ENCODE data around the gene KCNK7.
A peak's percentile ranks its signal among the peaks of the same experiment; 100 is the strongest.
"Not testable (repeated sequence)": the region's sequence is repeated elsewhere in the genome, so short reads cannot be mapped to it uniquely, and the experiment has no call there.

The KCNK7 gene

DNA sequence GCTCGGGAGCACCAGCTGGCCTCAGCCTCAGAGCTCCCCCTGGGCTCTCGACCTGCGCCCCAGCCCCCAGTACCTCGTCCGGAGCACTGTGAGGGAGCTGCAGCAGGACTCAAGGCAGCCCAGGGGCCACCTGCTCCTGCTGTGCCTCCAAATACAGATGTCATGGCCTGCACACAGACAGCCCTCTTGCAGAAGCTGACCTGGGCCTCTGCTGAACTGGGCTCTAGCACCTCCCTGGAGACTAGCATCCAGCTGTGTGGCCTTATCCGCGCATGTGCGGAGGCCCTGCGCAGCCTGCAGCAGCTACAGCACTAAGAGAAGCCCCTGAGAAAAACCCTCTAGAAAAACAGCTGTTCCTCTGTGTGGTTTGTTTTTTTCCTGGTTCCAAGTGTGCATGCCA, 24.2 kb downstream of the KCNK7 start:
- no peak for DNase-seq

DNA sequence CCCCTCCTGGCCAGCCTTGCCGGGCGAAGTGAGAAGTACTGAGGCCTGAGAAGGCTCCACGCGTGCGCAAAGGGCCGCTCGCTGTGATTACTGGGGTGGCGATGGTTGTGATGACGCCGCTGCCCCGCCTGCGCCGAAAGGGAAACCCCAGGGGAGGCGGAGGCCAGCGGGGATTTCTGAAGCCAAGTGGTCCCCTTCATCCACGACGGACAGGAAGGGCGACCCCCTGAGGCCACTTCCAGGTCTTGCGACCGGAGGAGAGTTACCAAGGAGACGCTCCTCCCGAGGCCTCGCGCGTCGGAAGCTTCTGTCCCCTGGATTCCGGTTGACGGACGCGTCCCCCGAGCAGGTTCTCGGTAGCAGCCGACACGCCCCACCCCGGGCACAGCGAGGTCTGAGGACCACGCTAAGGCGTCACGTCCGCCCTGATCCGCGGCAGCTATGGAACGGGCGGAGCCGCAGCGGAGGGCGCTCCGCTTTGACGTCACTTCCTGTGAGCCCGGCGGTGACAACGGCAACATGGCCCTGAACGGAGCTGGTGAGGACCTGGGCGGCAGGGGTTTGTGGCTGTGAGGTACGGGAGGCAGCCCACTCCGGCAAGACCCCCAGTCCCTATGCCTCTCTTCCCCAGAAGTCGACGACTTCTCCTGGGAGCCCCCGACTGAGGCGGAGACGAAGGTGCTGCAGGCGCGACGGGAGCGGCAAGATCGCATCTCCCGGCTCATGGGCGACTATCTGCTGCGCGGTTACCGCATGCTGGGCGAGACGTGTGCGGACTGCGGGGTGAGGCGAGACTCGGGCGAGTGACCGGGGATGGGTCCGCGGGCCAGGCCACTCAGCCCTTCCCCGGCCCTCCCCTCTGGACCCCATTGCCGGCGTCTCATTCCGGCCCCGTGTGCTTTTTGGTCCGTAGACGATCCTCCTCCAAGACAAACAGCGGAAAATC, 25.4 kb downstream of the KCNK7 start, which contains the start of gene ZNRD2:
Gene ZNRD2 (plus strand): TSS at position 505 of the 946 bp plus-strand sequence. CDS start 15 bp downstream, at position 520.
- peak; percentile 97 to 99 for DNase-seq

DNA sequence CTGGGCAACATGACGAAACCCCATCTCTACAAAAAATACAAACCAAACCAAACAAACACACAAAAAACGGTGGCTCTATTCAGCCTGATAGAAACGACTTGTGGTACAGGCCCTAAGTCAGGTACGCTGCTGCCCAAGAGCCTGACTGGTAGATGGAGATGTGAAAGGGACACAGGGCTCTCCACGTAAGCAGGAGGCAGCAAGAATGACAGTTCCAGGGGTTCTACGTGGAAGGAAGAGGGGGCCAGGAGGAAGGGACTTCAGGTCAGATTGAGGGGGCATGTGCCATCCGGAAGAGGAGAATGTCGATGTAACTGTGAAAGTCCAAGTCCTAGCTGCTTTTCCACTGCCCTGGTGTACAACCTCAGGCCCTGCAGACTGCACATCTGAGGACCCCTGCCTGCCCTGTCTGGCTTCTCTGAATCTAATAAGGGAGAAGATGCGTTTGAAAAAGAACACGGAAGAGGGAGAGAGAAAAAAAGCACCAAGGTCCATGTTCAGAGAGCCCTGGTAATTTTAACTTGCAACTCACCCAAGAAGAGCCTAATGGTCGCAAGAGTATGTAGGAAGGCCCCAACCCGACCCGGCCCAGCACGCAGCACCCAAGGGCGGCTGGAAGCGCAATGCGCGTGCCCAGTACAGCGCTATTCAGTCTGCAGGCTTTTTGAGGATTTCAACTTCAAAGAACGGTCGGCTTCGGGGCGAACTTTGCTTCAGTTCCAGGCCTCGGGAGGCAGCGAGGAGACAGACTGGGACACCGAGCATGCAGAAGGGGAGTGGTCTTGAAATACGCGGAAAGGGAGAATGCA, 26.2 kb downstream of the KCNK7 start:
- DNase-seq = peak in 1 of 2 experiments; percentile 60

DNA sequence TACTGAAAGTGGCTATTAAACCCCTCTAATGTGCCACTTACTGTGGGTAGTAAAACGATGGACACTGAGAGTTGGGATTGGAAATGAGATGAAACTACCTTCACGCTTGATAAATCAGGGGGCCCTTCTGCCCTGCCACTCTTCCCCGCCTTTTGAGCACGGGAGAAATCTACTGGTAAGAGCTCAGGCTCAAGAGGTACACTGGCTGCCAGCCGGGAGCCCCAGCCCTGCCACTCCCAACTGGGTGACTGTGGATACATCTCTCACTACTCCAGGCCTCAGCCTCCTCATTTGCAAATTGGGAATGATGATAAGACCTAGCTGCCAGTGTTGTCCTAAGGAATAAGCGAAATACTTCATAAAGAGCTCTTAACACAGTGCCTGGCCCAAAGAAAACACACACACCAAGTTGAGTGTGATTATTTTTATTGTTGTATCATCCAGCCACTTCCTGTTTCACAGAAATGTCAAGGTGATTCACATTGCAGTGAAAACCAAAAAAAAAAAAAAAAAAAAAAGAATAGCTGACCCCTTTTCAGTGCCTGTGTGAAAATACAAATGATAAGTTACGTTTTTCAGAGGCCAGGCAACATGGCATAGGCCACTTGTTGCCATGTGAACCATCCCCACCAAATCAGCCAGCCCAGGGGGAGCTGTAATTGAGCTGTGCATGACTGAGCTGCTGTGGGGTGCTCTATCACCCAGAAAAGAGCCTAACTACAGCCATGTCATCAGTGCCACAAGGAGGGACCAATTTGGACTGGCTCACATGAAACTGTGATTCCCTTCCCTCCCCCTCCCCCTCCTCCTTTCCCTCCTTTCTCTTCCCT, 29.8 kb downstream of the KCNK7 start:
- DNase-seq = no peak

DNA sequence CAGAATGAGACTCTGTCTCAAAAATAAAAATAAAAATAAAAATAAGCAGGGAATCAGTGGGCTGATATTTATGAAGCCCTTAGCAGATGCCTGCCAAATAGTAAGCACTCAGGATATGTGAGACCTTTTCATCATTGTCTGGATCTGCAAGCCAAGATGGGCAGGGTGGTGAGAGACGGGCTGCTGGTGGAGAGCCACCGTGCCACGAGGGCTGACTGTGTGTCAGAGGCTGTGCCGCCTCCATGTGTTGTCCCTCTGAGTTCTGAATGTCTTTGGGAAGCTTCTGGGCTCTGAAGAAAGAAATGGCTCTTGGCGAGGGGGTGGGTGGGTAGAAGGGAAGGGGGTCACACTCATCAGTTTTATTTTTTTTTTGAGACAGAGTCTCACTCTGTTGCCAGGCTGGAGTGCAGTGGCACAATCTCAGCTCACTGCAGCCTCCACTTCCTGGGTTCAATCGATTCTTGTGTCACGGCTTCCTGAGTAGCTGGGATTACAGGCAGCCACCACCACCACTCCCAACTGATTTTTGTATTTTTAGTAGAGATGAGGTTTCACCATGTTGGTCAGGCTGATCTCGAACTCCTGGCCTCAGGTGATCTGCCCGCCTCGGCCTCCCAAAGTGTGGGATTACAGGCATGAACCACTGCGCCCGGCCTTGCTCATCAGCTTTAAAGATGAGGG, 30.6 kb downstream of the KCNK7 start:
- DNase-seq = not testable (repeated sequence)

DNA sequence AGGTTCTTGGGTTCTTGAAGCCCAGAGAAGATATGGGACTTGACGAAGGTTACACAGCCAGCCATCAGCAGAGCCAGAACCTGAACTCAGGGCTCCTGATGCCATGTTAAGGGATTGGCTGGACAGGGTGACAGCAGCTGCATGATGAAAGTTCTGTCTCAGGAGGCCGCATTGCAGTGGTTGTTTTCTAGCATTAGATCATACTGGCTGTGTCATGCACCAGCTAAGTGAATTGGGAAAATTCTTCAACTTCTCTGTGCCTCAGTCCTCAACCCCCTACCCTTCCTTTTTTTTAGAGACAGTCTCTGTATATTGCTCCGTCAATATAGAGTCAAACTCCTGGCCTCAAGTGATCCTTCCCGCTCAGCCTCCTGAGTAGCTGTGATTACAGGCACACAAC, 32.0 kb downstream of the KCNK7 start:
- DNase-seq = no peak

DNA sequence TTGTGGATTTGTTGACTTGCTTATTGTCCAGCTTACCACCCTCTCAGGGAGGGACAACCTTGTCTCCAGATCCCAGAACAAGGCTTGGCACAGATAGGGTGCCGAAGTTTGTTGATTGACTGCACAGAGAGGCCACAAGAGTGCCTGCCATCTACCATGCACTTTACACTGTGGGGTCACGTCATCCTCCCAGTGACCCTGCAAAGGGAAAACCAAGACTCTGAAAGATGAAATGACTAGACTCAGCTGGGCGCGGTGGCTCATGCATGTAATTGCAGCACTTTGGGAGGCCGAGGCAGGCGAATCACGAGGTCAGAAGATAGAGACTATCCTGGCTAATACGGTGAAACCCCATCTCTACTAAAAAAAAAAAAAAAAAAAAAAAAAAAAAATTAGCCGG, 32.8 kb downstream of the KCNK7 start:
- no peak for DNase-seq

DNA sequence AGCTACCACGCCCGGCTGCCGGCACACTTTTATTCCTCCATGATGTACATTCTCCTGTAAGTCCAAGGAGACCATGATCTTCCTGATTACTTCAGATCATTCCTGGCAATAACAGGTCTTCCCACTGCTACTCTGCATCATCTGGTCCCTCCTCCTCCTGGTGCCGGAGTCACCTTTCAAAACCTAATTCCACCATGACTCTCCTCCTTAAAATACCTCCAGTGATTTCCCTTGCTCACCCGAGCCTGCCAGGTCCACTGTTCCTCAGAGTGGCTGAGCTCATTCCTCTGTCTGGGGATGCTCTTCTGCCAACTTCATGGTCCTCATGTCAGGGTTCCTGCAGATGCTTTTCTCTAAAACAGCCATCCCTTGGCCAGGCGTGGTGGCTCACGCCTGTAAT, 33.6 kb downstream of the KCNK7 start:
- no peak for DNase-seq

DNA sequence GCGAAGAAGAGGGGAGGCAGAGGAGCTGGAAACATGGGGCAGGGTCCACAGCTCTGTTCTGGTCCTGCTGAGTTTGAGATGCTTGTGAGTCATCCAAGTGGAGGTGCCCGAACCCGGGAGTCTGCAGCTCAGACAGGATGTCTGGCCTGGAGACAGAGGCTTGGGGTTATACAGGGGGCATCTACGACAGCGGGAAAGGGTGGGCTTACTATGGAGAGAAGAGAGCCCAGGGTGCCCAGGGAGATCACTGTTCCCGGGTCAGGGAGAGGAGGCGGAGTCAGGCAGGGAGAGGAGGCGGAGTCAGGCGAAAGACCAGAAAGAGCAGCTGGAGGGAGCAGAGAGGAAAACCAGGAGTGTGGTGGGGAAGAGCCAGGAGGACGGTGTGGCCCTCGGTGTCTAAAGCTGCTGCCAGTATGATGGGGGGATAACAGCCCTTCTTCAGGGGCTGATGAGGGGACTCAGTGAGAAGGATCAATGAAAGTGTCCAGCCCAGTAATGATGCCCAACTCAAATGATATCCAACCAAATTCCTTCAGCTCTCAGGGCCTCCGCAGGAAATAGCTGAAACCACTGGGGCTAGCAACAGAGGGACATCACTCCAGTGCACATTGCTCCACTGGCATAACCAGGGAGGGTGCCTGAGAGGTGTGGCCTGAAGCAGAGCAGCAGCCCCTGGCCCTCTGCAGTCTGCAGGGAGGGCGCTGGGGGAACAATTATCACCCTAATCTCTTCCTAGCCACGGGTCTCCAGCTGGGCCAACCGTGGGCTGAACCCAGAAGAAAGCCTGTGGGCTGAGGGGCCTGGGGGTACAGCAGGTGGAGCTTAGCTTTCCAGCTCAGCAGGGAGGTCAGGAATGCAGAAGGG, 34.8 kb downstream of the KCNK7 start:
- DNase-seq = peak; percentile 51 to 55

DNA sequence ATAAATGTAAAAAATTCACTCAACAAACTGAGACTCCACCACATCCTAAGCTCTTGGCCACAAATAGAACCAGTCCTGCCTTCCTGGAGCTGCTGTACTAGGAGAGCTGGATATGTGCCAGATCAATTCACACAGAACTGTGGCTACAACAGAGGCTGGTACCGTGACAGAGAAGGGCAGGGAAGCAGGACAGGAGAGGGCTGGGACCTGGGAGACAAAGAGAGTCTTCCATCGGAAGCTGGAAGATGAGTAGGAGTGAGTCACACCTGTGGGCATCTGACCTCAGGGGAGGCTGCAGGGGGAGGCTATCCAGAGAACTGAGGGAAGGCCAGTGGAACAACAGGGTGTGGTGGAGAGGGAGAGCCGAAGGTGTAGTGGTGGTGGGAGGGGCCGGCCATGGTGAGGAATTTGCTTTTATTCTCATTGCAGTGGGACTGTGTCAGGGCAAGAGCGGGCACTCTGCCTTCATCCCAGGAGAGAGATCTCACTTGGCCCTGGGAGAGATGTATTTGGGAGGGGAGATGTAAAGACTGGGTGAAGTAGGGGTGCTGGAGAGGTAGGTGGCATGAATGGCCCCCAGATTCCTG, 35.6 kb downstream of the KCNK7 start:
- DNase-seq = peak; percentile 67 to 73

DNA sequence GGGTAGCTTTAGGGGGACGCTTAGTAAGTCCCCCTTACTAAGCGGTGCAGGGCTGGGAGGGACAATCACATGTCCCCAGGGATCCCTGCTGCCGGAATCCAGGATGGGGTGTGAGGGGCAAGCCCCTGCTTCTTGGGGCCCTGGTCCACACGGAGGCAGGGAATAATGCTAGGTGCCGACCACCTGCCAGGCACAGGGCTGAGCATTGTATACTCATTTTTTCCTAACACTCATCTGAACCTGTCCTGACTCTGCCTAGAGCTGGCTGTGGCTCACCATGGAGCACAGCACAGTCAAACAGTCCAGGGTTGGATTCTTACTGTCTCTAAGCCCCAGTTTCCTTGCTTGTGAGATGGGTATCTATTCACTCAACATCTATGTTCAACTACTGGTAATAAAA, 36.1 kb downstream of the KCNK7 start:
- no peak for DNase-seq

DNA sequence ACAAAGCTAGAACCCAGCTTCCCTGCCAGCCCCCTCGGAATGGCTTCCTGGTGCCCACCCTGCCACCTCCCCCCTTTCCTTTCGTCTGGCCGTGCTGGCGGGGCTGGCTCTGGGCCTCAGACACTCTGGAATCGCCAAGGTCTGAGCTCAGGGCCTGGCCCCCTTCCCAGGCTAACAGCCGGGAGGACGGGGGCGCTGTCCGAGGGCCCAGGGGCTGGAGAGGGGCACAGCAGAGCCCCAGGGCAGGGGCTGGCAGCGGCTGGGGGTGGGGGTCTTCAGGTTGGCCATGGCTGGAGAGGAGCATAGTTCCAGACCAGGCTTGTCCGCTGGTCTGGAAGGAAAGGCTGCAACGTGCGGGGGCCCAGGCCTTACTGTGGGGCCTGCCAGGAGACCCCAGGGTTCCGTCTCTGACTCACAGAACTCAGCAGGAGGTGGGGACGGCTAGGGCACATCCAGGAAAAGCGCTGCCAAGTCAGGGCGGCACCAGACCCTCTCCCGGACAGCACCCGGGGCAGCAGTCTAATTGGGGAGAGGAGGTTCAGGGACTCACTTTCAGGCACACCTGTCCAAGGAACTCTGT, 36.6 kb downstream of the KCNK7 start:
- no peak for DNase-seq

DNA sequence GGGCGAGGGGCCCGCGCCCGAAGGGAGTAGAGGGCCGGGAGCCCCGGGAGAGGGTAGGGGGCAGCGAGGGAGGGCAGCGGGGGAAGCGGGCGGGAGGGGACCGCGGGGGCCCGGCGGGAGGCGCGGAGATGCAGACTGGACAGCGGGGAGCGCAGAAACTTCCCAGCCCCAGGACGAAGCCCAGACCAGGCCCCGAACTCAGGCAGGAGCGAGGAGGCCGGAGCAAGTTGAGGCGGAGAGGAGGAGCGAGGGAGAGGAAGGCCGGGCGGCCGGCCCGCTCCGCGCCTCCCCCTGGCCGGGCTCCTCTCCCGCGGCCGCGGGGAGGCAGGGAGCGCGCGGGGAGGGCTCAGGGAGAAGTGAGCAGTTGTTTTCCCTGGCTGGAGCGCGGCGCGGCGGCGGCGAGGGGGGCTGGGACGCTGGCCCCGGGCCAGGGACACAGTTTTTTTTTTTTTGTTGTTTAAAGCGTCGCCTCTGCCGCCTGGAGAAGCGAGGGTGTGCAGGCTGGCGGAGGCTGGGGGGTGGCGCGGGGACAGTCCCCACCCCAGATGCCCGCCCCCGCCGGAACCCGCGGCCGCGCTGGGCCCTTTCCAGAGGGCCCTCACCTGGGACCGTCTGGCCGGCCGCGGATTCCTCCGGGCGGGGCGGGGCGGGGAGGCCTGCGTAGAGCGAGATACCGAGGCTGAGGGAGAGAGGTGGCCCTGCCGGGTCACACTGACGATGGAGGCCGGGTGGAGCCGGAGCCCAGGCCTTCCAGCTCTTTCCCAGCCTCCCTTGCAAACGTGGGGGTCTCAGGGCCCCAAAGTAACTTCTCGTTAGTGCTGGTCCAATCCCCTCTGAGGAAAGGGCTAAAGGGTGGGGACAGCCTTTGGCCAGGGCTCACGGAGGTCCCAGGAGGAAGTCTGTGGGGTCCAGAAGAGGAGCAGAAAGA, 37.3 kb downstream of the KCNK7 start, which contains the start of gene LTBP3:
Gene LTBP3 (minus strand): TSS at position 358 of the 928 bp plus-strand sequence. CDS start 400 bp downstream, outside the sequence.
- peak in 1 of 2 experiments; percentile 34 for DNase-seq

DNA sequence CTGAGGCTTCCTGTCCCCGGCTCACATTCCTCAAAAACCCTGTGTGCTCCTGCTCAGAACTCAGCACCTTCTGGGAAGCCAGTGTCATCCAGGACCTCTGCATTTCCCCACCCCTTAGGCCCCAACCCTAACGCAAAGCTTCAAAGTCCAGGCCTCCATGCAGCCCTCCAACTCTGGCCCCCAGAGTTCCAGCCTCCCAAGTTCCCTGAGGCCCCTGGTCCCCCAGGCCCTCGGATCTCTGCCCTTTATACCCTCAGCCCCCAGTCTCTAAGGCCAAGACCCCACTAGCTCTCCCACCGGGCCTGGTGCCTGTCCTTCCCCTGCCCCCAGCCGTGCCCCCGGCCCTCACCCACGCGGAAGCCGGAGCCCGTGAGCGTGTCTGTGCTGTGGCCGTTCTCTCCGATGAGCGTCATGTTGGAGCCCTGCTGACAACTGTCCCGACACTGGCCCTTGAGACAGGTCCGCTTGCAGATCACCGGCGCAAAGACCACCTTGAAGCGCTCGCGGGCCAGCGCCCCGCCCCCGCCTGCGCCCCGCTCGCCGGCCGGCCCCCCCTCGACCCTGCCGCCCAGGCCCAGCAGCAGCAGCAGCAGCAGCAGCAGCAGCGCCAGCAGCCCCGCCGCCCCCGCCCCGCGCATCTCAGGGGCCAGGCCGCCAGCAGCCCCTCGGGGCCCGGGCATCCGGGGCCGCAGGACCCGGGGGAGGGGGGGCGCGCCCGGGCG, 38.2 kb downstream of the KCNK7 start:
- DNase-seq = no peak

DNA sequence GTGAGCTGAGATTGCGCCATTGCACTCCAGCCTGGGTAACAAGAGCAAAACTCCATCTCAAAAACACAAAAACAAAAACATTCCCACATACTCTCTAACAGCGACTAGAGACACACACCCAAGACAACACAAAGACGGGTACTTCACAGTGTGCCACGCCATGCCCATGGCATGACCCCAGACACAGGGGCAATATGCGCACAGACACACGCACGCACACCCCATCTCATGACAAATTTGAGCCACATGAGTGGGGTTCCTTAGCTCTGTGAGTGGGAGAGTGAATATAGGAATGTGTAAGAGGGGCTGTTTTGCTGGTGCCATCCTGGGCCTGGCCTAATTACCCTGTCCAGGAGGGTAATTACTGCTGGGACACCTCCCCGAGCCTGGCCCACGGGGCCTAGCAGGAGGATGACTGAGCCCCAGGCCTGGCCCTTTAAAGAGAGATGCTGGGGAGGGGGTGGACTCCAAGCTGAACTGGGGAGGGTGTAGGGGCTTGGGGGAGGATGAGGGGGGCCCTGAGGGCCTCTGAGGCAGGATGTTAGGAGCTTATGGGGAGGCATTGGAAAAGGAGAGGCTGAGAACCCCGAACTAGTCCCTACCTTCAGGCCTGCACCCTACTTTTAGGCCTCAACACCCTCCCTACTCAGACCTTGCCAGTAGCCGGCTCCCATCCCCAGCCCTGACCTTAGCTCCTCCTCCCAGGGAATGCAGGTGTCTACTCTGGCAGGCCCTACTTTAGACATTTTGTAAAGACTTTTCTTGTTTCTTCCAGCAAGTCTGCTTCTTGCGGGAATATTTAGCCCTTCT, 38.9 kb downstream of the KCNK7 start:
- DNase-seq = no peak

DNA sequence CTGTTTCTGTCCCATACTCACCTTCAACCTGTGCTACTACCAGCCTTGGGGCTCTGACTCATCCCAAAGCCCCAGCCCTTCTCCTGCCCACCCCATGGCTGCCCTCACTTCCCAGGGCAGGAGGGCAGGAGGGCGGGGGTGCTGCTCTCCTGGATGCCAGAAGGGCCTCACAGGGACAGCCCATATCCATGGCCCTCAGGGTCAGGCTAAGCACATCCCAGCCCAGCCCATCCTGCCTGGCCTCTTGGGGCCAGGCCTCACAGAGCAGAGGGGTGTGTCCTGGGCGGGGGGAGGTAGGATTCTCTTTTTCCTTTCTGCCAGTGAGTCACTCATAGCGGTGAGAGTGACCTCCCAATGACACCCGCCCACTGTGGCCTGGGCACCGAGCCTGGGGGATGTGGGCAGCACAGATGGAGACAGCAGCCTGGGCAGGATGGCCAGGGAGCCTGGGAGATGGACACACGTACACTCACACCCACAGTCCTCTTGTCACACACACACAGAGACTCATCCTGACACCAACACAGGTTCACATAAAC, 39.8 kb downstream of the KCNK7 start:
- no peak for DNase-seq

DNA sequence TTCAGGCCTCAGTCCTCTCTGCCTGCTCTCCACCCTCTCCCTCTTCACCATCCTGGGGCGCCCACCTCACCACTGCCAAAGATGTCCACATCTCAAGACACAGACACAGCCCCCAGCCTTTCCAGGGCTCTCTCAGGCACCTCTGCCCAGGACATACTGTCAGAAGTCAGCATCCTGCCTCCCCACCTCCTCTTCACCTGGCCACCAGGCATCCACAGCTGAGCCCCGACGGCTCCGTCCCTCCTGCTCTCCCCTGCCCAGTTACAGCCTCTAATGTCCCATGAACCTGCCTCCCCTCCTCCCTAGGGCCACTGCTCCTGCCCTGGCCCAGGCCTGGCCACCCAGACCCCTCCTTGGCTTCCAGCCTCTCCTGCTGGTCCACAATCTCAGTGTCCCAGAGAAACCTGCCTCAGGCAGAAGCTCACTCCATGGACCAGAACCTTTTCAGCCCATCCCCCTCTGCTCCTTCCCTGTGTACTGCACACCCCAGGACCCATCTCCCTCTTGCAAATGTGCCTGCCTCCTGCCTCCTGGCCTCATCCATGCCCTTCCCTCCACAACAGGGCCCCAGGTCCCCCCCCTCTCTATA, 40.7 kb downstream of the KCNK7 start:
- no peak for DNase-seq

Measured in SHP77 (cell line).